Measurements from ENCODE around the gene MTHFR.

DNA sequence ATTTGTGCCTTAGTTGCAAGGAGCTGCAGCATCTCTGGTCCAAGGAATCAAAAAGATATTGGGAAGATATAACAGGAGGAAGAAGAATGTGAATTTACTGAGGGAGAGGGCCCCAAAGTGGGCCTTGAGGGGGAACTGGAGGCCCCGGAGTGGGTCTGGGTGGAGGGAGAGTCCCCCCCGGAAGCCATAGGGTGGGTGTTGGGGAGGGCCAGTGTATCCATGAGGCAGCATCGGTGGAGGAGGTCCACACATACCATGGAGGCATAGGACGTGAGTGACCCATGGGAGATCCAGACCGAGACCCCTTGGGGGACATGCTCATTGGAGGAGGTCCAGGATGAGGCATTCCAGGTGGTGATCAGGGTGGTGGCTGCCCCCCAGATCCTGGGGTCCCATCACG lies 44.5 kb downstream of the MTHFR start:
- no peak for TF ChIP-seq CTCF (IDR thresholded peaks at IDR 0.05)
- no peak for TF ChIP-seq POLR2A (IDR thresholded peaks at IDR 0.05)
- TF ChIP-seq EP300 (IDR thresholded peaks at IDR 0.05), result no peak
- no peak for TF ChIP-seq POLR2AphosphoS5 (IDR thresholded peaks at IDR 0.05)

Data from suprapubic skin (tissue), 4 donors.